Measurements from ENCODE around the gene SMG6. TPM values are rescaled to one million over a fixed set of nuclear protein-coding genes. Genes with fewer than 3 reads are reported as not detected.
"Not testable (repeated sequence)": the region's sequence is repeated elsewhere in the genome, so short reads cannot be mapped to it uniquely, and the experiment has no call there.

SMG6 gene
- total RNA-seq, 1 experiment from 2014 or later, result 33.8 TPM

GRCh38 chr17:2259769-2260536 is 43.6 kb downstream of the SMG6 start:
- H3K4me1 Mint-ChIP-seq (ENCODE audit: low read depth, unreplicated experiment), result no peaks in the 10 kb centered on the region
- H3K4me3 ChIP-seq (ENCODE audit: low read depth, low read length), result no peak overlapping the region
- DNase-seq, result no peak
- TF ChIP-seq, protein P1, sequence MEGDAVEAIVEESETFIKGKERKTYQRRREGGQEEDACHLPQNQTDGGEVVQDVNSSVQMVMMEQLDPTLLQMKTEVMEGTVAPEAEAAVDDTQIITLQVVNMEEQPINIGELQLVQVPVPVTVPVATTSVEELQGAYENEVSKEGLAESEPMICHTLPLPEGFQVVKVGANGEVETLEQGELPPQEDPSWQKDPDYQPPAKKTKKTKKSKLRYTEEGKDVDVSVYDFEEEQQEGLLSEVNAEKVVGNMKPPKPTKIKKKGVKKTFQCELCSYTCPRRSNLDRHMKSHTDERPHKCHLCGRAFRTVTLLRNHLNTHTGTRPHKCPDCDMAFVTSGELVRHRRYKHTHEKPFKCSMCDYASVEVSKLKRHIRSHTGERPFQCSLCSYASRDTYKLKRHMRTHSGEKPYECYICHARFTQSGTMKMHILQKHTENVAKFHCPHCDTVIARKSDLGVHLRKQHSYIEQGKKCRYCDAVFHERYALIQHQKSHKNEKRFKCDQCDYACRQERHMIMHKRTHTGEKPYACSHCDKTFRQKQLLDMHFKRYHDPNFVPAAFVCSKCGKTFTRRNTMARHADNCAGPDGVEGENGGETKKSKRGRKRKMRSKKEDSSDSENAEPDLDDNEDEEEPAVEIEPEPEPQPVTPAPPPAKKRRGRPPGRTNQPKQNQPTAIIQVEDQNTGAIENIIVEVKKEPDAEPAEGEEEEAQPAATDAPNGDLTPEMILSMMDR (IDR thresholded peaks at IDR 0.05; ENCODE audit: insufficient read depth in 1 of 2, low read depth in 1 of 2, low read length in 1 of 2, severe bottlenecking in 1 of 2, unreplicated experiment in 1 of 2), result no peak
- intact Hi-C loops (cut with micrococcal nuclease; ENCODE audit: unreplicated experiment), result no loop called here
- no TSS peak for BruUV-seq (replicated peaks)
- no peaks in the 10 kb centered on the region for H3K27me3 ChIP-seq (replicated peaks; ENCODE audit: control insufficient read depth, insufficient read depth, low read length)
- POLR2A ChIA-PET, result no interaction called here
- H3K27me3 Mint-ChIP-seq (ENCODE audit: insufficient read depth, unreplicated experiment), result no peaks in the 10 kb centered on the region
- H3K36me3 ChIP-seq (ENCODE audit: control insufficient read depth, insufficient read depth, low read length), result no peaks in the 10 kb centered on the region; the same call in 1 of the 2 replicates
- H3K4me3 Mint-ChIP-seq (ENCODE audit: unreplicated experiment), result no peak overlapping the region
- H3K9me3 ChIP-seq, result no peaks in the 10 kb centered on the region
- CTCF ChIA-PET, result interaction anchor here (0.5 to 1.0 kb wide), 3 partner anchors 15 to 204 kb away, joined by 3 to 4 read pairs (median 4); no protein-coding TSS in a partner anchor
- H3K36me3 Mint-ChIP-seq (ENCODE audit: insufficient read depth, unreplicated experiment), result peaks cover 31% of the 10 kb centered on the region
- H3K4me1 ChIP-seq, result no peaks in the 10 kb centered on the region
- no peak overlapping the region for H3K27ac Mint-ChIP-seq (ENCODE audit: unreplicated experiment)
- H3K9me3 Mint-ChIP-seq (ENCODE audit: unreplicated experiment), result no peaks in the 10 kb centered on the region

- POLR2A ChIA-PET; H3K27me3 Mint-ChIP-seq (ENCODE audit: insufficient read depth, unreplicated experiment); H3K4me3 ChIP-seq (ENCODE audit: low read depth, low read length); intact Hi-C loops (cut with micrococcal nuclease; ENCODE audit: unreplicated experiment); DNase-seq; H3K4me3 Mint-ChIP-seq (ENCODE audit: unreplicated experiment); BruUV-seq (replicated peaks); H3K4me1 Mint-ChIP-seq (ENCODE audit: low read depth, unreplicated experiment); H3K9me3 ChIP-seq; H3K9me3 Mint-ChIP-seq (ENCODE audit: unreplicated experiment); H3K36me3 ChIP-seq (ENCODE audit: control insufficient read depth, insufficient read depth, low read length); H3K27ac Mint-ChIP-seq (ENCODE audit: unreplicated experiment); H3K27me3 ChIP-seq (replicated peaks; ENCODE audit: control insufficient read depth, insufficient read depth, low read length); H3K4me1 ChIP-seq: not testable (repeated sequence)
- peaks cover 30% of the 10 kb centered on the region for H3K36me3 Mint-ChIP-seq (ENCODE audit: insufficient read depth, unreplicated experiment)
- CTCF ChIA-PET, result interaction anchor here (0.6 kb wide), 1 partner anchor 24 kb away, joined by 5 read pairs; no protein-coding TSS in a partner anchor
Observed at GRCh38 chr17:2258830-2259229, 44.8 kb downstream of the SMG6 start.

DNA sequence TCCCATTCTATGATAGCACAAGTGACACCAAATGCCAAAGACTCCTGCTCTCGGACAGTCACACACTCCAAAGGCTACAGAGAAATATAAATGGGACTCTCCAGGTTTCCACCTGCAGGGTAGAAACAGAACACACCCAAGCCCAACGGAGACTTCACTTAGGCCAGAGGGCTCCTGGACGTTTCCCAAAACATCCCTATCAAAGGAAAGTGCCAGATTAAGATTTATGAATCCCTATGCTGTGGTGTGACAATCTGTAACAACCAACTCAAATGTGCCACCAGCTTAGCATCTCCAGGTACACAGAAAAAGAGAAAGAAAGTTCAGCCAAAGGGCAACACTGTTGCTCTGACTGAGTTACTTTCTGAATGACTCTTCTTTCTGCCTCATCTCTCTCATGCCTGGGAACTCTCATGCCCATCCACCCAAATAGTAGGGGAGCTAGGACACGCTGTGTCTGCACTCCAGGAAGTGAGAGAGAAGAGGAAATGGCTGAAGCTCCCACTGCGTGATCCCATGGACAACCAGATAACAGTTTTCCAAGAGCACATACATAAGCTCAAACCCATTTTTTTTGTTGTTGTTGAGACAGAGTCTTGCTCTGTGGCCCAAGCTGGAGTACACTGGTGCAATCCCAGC is 49.7 kb downstream of the SMG6 start:
- H3K9me3 Mint-ChIP-seq (ENCODE audit: unreplicated experiment), result no peaks in the 10 kb centered on the region
- intact Hi-C loops (cut with micrococcal nuclease; ENCODE audit: unreplicated experiment), result no loop called here
- no peaks in the 10 kb centered on the region for H3K27me3 ChIP-seq (replicated peaks; ENCODE audit: control insufficient read depth, insufficient read depth, low read length)
- no peak for DNase-seq
- TF ChIP-seq, protein P1 (IDR thresholded peaks at IDR 0.05; ENCODE audit: insufficient read depth in 1 of 2, low read depth in 1 of 2, low read length in 1 of 2, severe bottlenecking in 1 of 2, unreplicated experiment in 1 of 2), result no peak
- no peak overlapping the region for H3K4me3 ChIP-seq (ENCODE audit: low read depth, low read length)
- peaks cover 44% of the 10 kb centered on the region for H3K36me3 Mint-ChIP-seq (ENCODE audit: insufficient read depth, unreplicated experiment)
- H3K27ac Mint-ChIP-seq (ENCODE audit: unreplicated experiment), result no peak overlapping the region
- H3K9me3 ChIP-seq, result no peaks in the 10 kb centered on the region
- ChIA-PET CTCF (no interaction called here), POLR2A (interaction anchor here (0.7 kb wide), 1 partner anchor 228 kb away, joined by 4 read pairs; no protein-coding TSS in a partner anchor)
- H3K4me1 Mint-ChIP-seq (ENCODE audit: low read depth, unreplicated experiment), result no peaks in the 10 kb centered on the region
- no peak overlapping the region for H3K4me3 Mint-ChIP-seq (ENCODE audit: unreplicated experiment)
- no peaks in the 10 kb centered on the region for H3K36me3 ChIP-seq (ENCODE audit: control insufficient read depth, insufficient read depth, low read length)
- H3K4me1 ChIP-seq, result no peaks in the 10 kb centered on the region
- no TSS peak for BruUV-seq (replicated peaks)
- no peaks in the 10 kb centered on the region for H3K27me3 Mint-ChIP-seq (ENCODE audit: insufficient read depth, unreplicated experiment)
